Neural cell (in vitro differentiated cells): ENCODE data around the gene STN1.

ENCODE experiments used
- CTCF ChIP-seq: fragments of 450-650 bp; IDR thresholded peaks from 2 replicates; pipeline ENCODE4 v1.5.1; 2014; ENCODE audit warnings: antibody characterized with exemption, mild to moderate bottlenecking, moderate library complexity; ENCODE audit not compliant: poor library complexity, severe bottlenecking
- EP300 ChIP-seq: fragments of 450-650 bp; conservative IDR thresholded peaks from 2 replicates; pipeline ENCODE4 v1.6.1; 2014; ENCODE audit warnings: antibody characterized with exemption, mild to moderate bottlenecking, moderate library complexity; ENCODE audit not compliant: poor library complexity, severe bottlenecking
- REST ChIP-seq: IDR thresholded peaks from 2 replicates; pipeline ENCODE4 v1.6.1; 2012; ENCODE audit warnings: borderline replicate concordance

- TF ChIP-seq CTCF: no peak
- TF ChIP-seq REST: no peak
- TF ChIP-seq EP300: no peak
Observed at GRCh38 chr10:103841519-103841918, 76.5 kb downstream of the STN1 start.
